LNCAP (cell line): ENCODE data around the gene PLA2G6.

Experiments
- CTCF ChIP-seq: fragments of 450-650 bp; IDR thresholded peaks from 2 replicates; pipeline ENCODE4 v1.5.1; 2017; ENCODE audit warnings: mild to moderate bottlenecking

PLA2G6 gene

GRCh38 chr22:38108561-38109319 lies 72.9 kb downstream of the PLA2G6 start:
- TF ChIP-seq CTCF = no peak

GRCh38 chr22:38107692-38108515 lies 73.7 kb downstream of the PLA2G6 start:
- TF ChIP-seq CTCF = no peak

- TF ChIP-seq CTCF = no peak
Observed at GRCh38 chr22:38106814-38107578, 74.6 kb downstream of the PLA2G6 start.

GRCh38 chr22:38104084-38104483 lies 77.5 kb downstream of the PLA2G6 start:
- no peak for TF ChIP-seq CTCF

GRCh38 chr22:38103641-38104040 lies 78.0 kb downstream of the PLA2G6 start:
- no peak for TF ChIP-seq CTCF

GRCh38 chr22:38098410-38099249 lies 83.0 kb downstream of the PLA2G6 start:
- no peak for TF ChIP-seq CTCF
